CD4-positive, alpha-beta memory T cell (primary cell): ENCODE measurements around the gene SON. TPM values are rescaled to one million over a fixed set of nuclear protein-coding genes. Genes with fewer than 3 reads are reported as not detected.

Experiments
- CTCF ChIA-PET: fragments of 350-600 bp; sonication (Branson Sonifier 250); formaldehyde crosslinking; loops from one replicate; lab custom pipeline; 2021; ENCODE audit warnings: inconsistent platforms; ENCODE audit not compliant: partially characterized antibody; lab: Charles Lee
- POLR2A ChIA-PET: fragments of 350-600 bp; sonication (Branson Sonifier 250); formaldehyde crosslinking; loops from one replicate; lab custom pipeline; 2021; ENCODE audit not compliant: partially characterized antibody; lab: Charles Lee
- DNase-seq, 5 donors: peaks; one replicate each; pipeline versions ENCODE4 v3.0.0 to v3.0.0-alpha.2; 2020 to 2022; ENCODE audit warnings: mixed read lengths in 1 of 5
- H3K27ac ChIP-seq: one replicate; pipeline ENCODE4 v1.7.0; 2013; ENCODE audit warnings: low read depth, low read length
- H3K27me3 ChIP-seq: 2 replicates; pipeline ENCODE4 v1.7.0; 2013; ENCODE audit warnings: mild to moderate bottlenecking, low read length, moderate library complexity; ENCODE audit not compliant: insufficient read depth
- H3K36me3 ChIP-seq: 2 replicates; pipeline ENCODE4 v1.7.0; 2013; ENCODE audit warnings: mild to moderate bottlenecking, low read length, moderate library complexity; ENCODE audit not compliant: insufficient read depth
- H3K4me1 ChIP-seq: 2 replicates; pipeline ENCODE4 v1.7.0; 2013; ENCODE audit warnings: mild to moderate bottlenecking, low read length, moderate library complexity; ENCODE audit not compliant: insufficient read depth
- H3K4me3 ChIP-seq, 2 donors: one replicate each; pipeline ENCODE4 v1.7.0; 2013; ENCODE audit warnings: low read length in 2 of 2, mild to moderate bottlenecking in 1 of 2
- H3K9me3 ChIP-seq, 2 donors: one replicate each; pipeline ENCODE4 v1.7.0; 2013; ENCODE audit warnings: low read length in 2 of 2, control low read depth in 1 of 2; ENCODE audit not compliant: control insufficient read depth in 1 of 2
- H3K27ac Mint-ChIP-seq, 7 donors: one replicate each; pipeline ENCODE4 v1.8.0; 2020 to 2021; ENCODE audit warnings: mixed read lengths in 7 of 7, mild to moderate bottlenecking in 6 of 7, inconsistent platforms in 3 of 7, moderate library complexity in 3 of 7
- H3K27me3 Mint-ChIP-seq, 2 donors: one replicate each; pipeline ENCODE4 v1.8.0; 2020 to 2021; ENCODE audit warnings: mixed read lengths in 2 of 2
- H3K36me3 Mint-ChIP-seq, 2 donors: one replicate each; pipeline ENCODE4 v1.8.0; 2020 to 2021; ENCODE audit warnings: mixed read lengths in 2 of 2, inconsistent platforms in 1 of 2, mild to moderate bottlenecking in 1 of 2
- H3K4me1 Mint-ChIP-seq, 4 donors: one replicate each; pipeline ENCODE4 v1.8.0; 2020 to 2021; ENCODE audit warnings: mixed read lengths in 4 of 4, mild to moderate bottlenecking in 1 of 4
- H3K4me3 Mint-ChIP-seq, 8 donors: one replicate each; pipeline ENCODE4 v1.8.0; 2020 to 2021; ENCODE audit warnings: mixed read lengths in 8 of 8, mild to moderate bottlenecking in 7 of 8, moderate library complexity in 6 of 8, inconsistent platforms in 3 of 8
- H3K9me3 Mint-ChIP-seq, 8 donors: one replicate each; pipeline ENCODE4 v1.8.0; 2020 to 2021; ENCODE audit warnings: mixed read lengths in 8 of 8, mild to moderate bottlenecking in 5 of 8, inconsistent platforms in 3 of 8, moderate library complexity in 1 of 8
- intact Hi-C: fragments of 100-400 bp; cut with micrococcal nuclease; formaldehyde crosslinking; loops from one replicate; pipeline ENCODE4 v1.15.1; 2023
- polyA plus RNA-seq, 2 donors: library from polyadenylated mRNA; unstranded; fragments of 300-500 nt; fragmentation: Illumina TruSeq; gene quantifications; one replicate each; pipeline ENCODE4 v1.2.3, GENCODE V29; 2021
- total RNA-seq, 2 experiments: library from RNA; stranded (reverse); gene quantifications; one replicate each; pipeline ENCODE4 v1.2.3, GENCODE V29; 2021

The SON gene
- total and polyA plus RNA-seq, 4 experiments from 2014 or later = 314 to 639 (median 445) TPM

- no peak overlapping the region for H3K4me3 ChIP-seq
- peaks cover 75 to 87% of the 10 kb centered on the region in 2 donors for H3K36me3 Mint-ChIP-seq
- intact Hi-C loops = loop anchor here (2.0 kb wide), 1 partner anchor 14 kb away; no protein-coding TSS in a partner anchor
Measured at GRCh38 chr21:33558777-33559421, 16.1 kb downstream of the SON start.

GRCh38 chr21:33559813-33560212 is 17.0 kb downstream of the SON start:
- ChIA-PET POLR2A (interaction anchor here (0.8 to 6.1 kb wide), 2 partner anchors 9 to 16 kb away, joined by 3 to 48 read pairs; partner anchors contain the start of genes GART and SON), CTCF (interaction anchor here (1.2 kb wide), 1 partner anchor 47 kb away, joined by 8 read pairs; no protein-coding TSS in a partner anchor)
- no peaks in the 10 kb centered on the region for H3K27me3 ChIP-seq
- peaks cover 40 to 80% (median 57%) of the 10 kb centered on the region in 4 donors for H3K4me1 Mint-ChIP-seq
- no peaks in the 10 kb centered on the region for H3K9me3 ChIP-seq
- H3K9me3 Mint-ChIP-seq = no peaks in the 10 kb centered on the region
- no peak overlapping the region for H3K27ac ChIP-seq
- intact Hi-C loops = loop anchor here (2.0 kb wide), 1 partner anchor 15 kb away; no protein-coding TSS in a partner anchor
- H3K4me3 Mint-ChIP-seq = no peak overlapping the region
- H3K36me3 ChIP-seq = peaks cover 64% of the 10 kb centered on the region
- peaks cover 45% of the 10 kb centered on the region for H3K4me1 ChIP-seq
- H3K27me3 Mint-ChIP-seq = no peaks in the 10 kb centered on the region
- peak overlapping the region in 1 of 7 donors; percentile 41 for H3K27ac Mint-ChIP-seq
- H3K36me3 Mint-ChIP-seq = peaks cover 66 to 84% of the 10 kb centered on the region in 2 donors
- no peak overlapping the region for H3K4me3 ChIP-seq
- no peak for DNase-seq

More at GRCh38 chr21:33558777-33559421, 16.1 kb downstream of the SON start:
- Mint-ChIP-seq H3K27ac (peak overlapping the region in 2 of 7 donors; percentile 55 to 75), H3K4me3 (peak overlapping the region in 2 of 8 donors; percentile 5 to 13), H3K27me3 (no peaks in the 10 kb centered on the region), H3K4me1 (peaks cover 49 to 89% (median 63%) of the 10 kb centered on the region in 4 donors), H3K9me3 (no peaks in the 10 kb centered on the region)
- no peak for DNase-seq
- Histone ChIP-seq H3K27me3 (no peaks in the 10 kb centered on the region), H3K36me3 (peaks cover 73% of the 10 kb centered on the region), H3K9me3 (no peaks in the 10 kb centered on the region), H3K4me1 (peaks cover 53% of the 10 kb centered on the region), H3K27ac (no peak overlapping the region)
- POLR2A ChIA-PET = interaction anchor here (1.6 to 6.1 kb wide), 2 partner anchors 16 to 24 kb away, joined by 3 to 48 read pairs; partner anchors contain the start of genes GART and SON
- CTCF ChIA-PET = interaction anchor here (1.2 kb wide), 1 partner anchor 48 kb away, joined by 8 read pairs; no protein-coding TSS in a partner anchor

GRCh38 chr21:33560965-33561364 is 18.1 kb downstream of the SON start:
- Histone ChIP-seq H3K9me3 (no peaks in the 10 kb centered on the region), H3K4me1 (peaks cover 41% of the 10 kb centered on the region), H3K4me3 (no peak overlapping the region), H3K27ac (no peak overlapping the region), H3K36me3 (peaks cover 55% of the 10 kb centered on the region), H3K27me3 (no peaks in the 10 kb centered on the region)
- Mint-ChIP-seq H3K27me3 (no peaks in the 10 kb centered on the region), H3K4me1 (peaks cover 35 to 82% (median 56%) of the 10 kb centered on the region in 4 donors), H3K36me3 (peaks cover 60 to 81% of the 10 kb centered on the region in 2 donors), H3K27ac (peak overlapping the region in 4 of 7 donors; percentile 15 to 59 (median 27)), H3K4me3 (peak overlapping the region in 1 of 8 donors; percentile 5), H3K9me3 (no peaks in the 10 kb centered on the region)
- intact Hi-C loops = no loop called here
- ChIA-PET POLR2A (interaction anchor here (1.0 kb wide), 1 partner anchor 18 kb away, joined by 6 read pairs; the partner anchor contains the start of genes GART and SON), CTCF (interaction anchor here (1.8 kb wide), 1 partner anchor 45 kb away, joined by 4 read pairs; no protein-coding TSS in a partner anchor)
- no peak for DNase-seq

GRCh38 chr21:33561373-33561772 is 18.5 kb downstream of the SON start:
- Mint-ChIP-seq H3K4me1 (peaks cover 33 to 78% (median 54%) of the 10 kb centered on the region in 4 donors), H3K4me3 (peak overlapping the region in 1 of 8 donors; percentile 5), H3K9me3 (no peaks in the 10 kb centered on the region), H3K27ac (peak overlapping the region in 4 of 7 donors; percentile 10 to 59 (median 22)), H3K27me3 (no peaks in the 10 kb centered on the region), H3K36me3 (peaks cover 56 to 77% of the 10 kb centered on the region in 2 donors)
- Histone ChIP-seq H3K4me1 (peaks cover 38% of the 10 kb centered on the region), H3K4me3 (no peak overlapping the region), H3K9me3 (no peaks in the 10 kb centered on the region), H3K36me3 (peaks cover 55% of the 10 kb centered on the region), H3K27ac (no peak overlapping the region), H3K27me3 (no peaks in the 10 kb centered on the region)
- ChIA-PET CTCF (interaction anchor here (1.7 to 1.8 kb wide), 2 partner anchors 44 to 46 kb away, joined by 3 to 4 read pairs; no protein-coding TSS in a partner anchor), POLR2A (interaction anchor here (1.0 kb wide), 1 partner anchor 19 kb away, joined by 6 read pairs; the partner anchor contains the start of genes GART and SON)
- no peak for DNase-seq
- intact Hi-C loops = no loop called here

- no peaks in the 10 kb centered on the region for H3K9me3 ChIP-seq
- Mint-ChIP-seq H3K4me1 (peaks cover 29 to 73% (median 47%) of the 10 kb centered on the region in 4 donors), H3K27ac (peak overlapping the region in 1 of 7 donors; percentile 41), H3K4me3 (peak overlapping the region in 1 of 8 donors; percentile 36), H3K9me3 (no peaks in the 10 kb centered on the region), H3K27me3 (no peaks in the 10 kb centered on the region), H3K36me3 (peaks cover 46 to 73% of the 10 kb centered on the region in 2 donors)
- H3K27me3 ChIP-seq = no peaks in the 10 kb centered on the region
- POLR2A ChIA-PET = interaction anchor here (0.7 kb wide), 1 partner anchor 28 kb away, joined by 3 read pairs; no protein-coding TSS in a partner anchor
- intact Hi-C loops = no loop called here
- no peak overlapping the region for H3K4me3 ChIP-seq
- H3K4me1 ChIP-seq = peaks cover 43% of the 10 kb centered on the region
- CTCF ChIA-PET = interaction anchor here (1.7 to 1.8 kb wide), 2 partner anchors 43 to 45 kb away, joined by 3 to 4 read pairs; no protein-coding TSS in a partner anchor
- no peak for DNase-seq
- peaks cover 52% of the 10 kb centered on the region for H3K36me3 ChIP-seq
- no peak overlapping the region for H3K27ac ChIP-seq
Measured at GRCh38 chr21:33562389-33562788, 19.6 kb downstream of the SON start.

GRCh38 chr21:33566514-33566913 is 23.7 kb downstream of the SON start:
- CTCF ChIA-PET = interaction anchor here (2.5 kb wide), 1 partner anchor 39 kb away, joined by 13 read pairs; no protein-coding TSS in a partner anchor
- POLR2A ChIA-PET = interaction anchor here (1.0 to 3.2 kb wide), 3 partner anchors 22 to 242 kb away, joined by 3 to 12 read pairs (median 3); partner anchors contain the start of genes DONSON and IFNAR1
- intact Hi-C loops = no loop called here
- H3K27ac ChIP-seq = no peak overlapping the region
- H3K27me3 Mint-ChIP-seq = no peaks in the 10 kb centered on the region
- H3K36me3 ChIP-seq = peaks cover 47% of the 10 kb centered on the region
- no peak overlapping the region for H3K4me3 Mint-ChIP-seq
- no peak overlapping the region for H3K4me3 ChIP-seq
- H3K27me3 ChIP-seq = no peaks in the 10 kb centered on the region
- peaks cover 21 to 55% (median 31%) of the 10 kb centered on the region in 4 donors for H3K4me1 Mint-ChIP-seq
- peaks cover 36% of the 10 kb centered on the region for H3K4me1 ChIP-seq
- H3K36me3 Mint-ChIP-seq = peaks cover 26 to 63% of the 10 kb centered on the region in 2 donors
- no peak for DNase-seq
- H3K27ac Mint-ChIP-seq = peak overlapping the region in 1 of 7 donors; percentile 27
- no peaks in the 10 kb centered on the region for H3K9me3 Mint-ChIP-seq
- H3K9me3 ChIP-seq = no peaks in the 10 kb centered on the region
